HEK293 (cell line): ENCODE results near the gene GAB3.

ENCODE experiments used
- TF ChIP-seq, protein P1 (sequence below): fragments of 450-650 bp; formaldehyde crosslinking; IDR thresholded peaks from 2 replicates; pipeline ENCODE4 v1.5.1; 2016; ENCODE audit warnings: missing biosample characterization, missing genetic modification characterization
- TF ChIP-seq, protein P2 (sequence below): fragments of 450-650 bp; formaldehyde crosslinking; IDR thresholded peaks from 2 replicates; pipeline ENCODE4 v1.5.1; 2016; ENCODE audit warnings: missing biosample characterization, missing genetic modification characterization, low read depth

DNA sequence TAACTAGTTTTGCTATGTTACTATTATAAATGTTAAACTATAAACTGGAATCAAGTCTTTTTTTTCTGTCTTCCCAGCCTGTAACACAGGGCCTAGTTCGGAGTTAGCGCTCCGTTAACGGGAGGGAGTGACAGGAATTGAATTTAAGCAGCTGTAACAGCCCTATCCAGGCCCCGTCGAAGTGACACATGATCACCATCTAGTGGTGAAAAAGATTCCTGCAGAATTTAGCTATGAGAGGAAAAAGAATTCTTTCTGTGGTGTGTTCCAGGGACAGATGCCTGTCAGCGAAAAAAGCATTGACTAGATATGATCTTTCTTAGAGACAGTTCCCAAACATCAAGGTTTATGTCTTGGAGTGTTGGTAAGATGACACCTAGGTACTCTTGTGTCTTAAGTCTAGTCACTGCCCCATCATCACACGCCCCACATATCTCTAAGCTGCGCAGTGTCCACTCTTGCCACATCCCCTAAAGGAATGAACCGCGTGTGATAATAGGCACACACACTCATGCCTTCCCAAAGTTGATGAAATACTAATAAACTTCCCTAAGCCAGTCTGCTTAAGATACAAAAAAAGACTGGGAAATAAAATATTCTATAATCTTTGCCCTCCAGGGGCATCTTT lies 2.1 kb downstream of the GAB3 start:
- TF ChIP-seq, protein P1, sequence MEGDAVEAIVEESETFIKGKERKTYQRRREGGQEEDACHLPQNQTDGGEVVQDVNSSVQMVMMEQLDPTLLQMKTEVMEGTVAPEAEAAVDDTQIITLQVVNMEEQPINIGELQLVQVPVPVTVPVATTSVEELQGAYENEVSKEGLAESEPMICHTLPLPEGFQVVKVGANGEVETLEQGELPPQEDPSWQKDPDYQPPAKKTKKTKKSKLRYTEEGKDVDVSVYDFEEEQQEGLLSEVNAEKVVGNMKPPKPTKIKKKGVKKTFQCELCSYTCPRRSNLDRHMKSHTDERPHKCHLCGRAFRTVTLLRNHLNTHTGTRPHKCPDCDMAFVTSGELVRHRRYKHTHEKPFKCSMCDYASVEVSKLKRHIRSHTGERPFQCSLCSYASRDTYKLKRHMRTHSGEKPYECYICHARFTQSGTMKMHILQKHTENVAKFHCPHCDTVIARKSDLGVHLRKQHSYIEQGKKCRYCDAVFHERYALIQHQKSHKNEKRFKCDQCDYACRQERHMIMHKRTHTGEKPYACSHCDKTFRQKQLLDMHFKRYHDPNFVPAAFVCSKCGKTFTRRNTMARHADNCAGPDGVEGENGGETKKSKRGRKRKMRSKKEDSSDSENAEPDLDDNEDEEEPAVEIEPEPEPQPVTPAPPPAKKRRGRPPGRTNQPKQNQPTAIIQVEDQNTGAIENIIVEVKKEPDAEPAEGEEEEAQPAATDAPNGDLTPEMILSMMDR = peak; percentile 42; the same call in 1 of the 2 replicates
- TF ChIP-seq, protein P2, sequence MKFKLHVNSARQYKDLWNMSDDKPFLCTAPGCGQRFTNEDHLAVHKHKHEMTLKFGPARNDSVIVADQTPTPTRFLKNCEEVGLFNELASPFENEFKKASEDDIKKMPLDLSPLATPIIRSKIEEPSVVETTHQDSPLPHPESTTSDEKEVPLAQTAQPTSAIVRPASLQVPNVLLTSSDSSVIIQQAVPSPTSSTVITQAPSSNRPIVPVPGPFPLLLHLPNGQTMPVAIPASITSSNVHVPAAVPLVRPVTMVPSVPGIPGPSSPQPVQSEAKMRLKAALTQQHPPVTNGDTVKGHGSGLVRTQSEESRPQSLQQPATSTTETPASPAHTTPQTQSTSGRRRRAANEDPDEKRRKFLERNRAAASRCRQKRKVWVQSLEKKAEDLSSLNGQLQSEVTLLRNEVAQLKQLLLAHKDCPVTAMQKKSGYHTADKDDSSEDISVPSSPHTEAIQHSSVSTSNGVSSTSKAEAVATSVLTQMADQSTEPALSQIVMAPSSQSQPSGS (tag by site-specific recombination) = no peak
